ENCODE data around the gene ZNF474. TPM values are rescaled to one million over a fixed set of nuclear protein-coding genes. Genes with fewer than 3 reads are reported as not detected.

The ZNF474 gene
- total RNA-seq, 2 experiments from 2014 or later, result 0.28 TPM; not detected in 1

- ChIA-PET CTCF (no interaction called here), POLR2A (no interaction called here)
- ATAC-seq (ENCODE audit: poor library complexity) (no peak), DNase-seq (no peak)
- Mint-ChIP-seq H3K27me3 (no peaks in the 10 kb centered on the region), H3K9me3 (no peaks in the 10 kb centered on the region), H3K36me3 (ENCODE audit: low read depth) (no peaks in the 10 kb centered on the region), H3K27ac (no peak overlapping the region), H3K4me1 (ENCODE audit: low read depth) (no peaks in the 10 kb centered on the region), H3K4me3 (no peak overlapping the region)
- no peak for TF ChIP-seq CTCF (IDR thresholded peaks at IDR 0.05)
- intact Hi-C loops (cut with DNase I, micrococcal nuclease), result no loop called here
- H3K27ac ChIP-seq (ENCODE audit: low read depth in 1 of 2, low read length in 2 of 2), result no peak overlapping the region
- no peak overlapping the region for H3K4me3 ChIP-seq (ENCODE audit: low read length)
- no peaks in the 10 kb centered on the region for H3K27me3 ChIP-seq (ENCODE audit: control insufficient read depth in 1 of 2, insufficient read depth in 2 of 2, low read length in 2 of 2)
- H3K9me3 ChIP-seq (ENCODE audit: control insufficient read depth in 1 of 2, insufficient read depth in 1 of 2, low read length in 2 of 2), result no peaks in the 10 kb centered on the region
- no peaks in the 10 kb centered on the region for H3K36me3 ChIP-seq (ENCODE audit: insufficient read depth, low read length)
- H3K4me1 ChIP-seq (ENCODE audit: insufficient read depth, low read length), result no peaks in the 10 kb centered on the region
Observed at GRCh38 chr5:122124766-122125165, 4.6 kb upstream of the ZNF474 start.

GRCh38 chr5:122126177-122126755 is 3.1 kb upstream of the ZNF474 start:
- POLR2A ChIA-PET, result no interaction called here
- no peaks in the 10 kb centered on the region for H3K9me3 ChIP-seq (ENCODE audit: control insufficient read depth in 1 of 2, insufficient read depth in 1 of 2, low read length in 2 of 2)
- no peaks in the 10 kb centered on the region for H3K27me3 Mint-ChIP-seq
- intact Hi-C loops (cut with DNase I, micrococcal nuclease), result no loop called here
- H3K36me3 ChIP-seq (ENCODE audit: insufficient read depth, low read length), result no peaks in the 10 kb centered on the region
- no peaks in the 10 kb centered on the region for H3K9me3 Mint-ChIP-seq
- TF ChIP-seq CTCF (IDR thresholded peaks at IDR 0.05), result no peak
- H3K27me3 ChIP-seq (ENCODE audit: control insufficient read depth in 1 of 2, insufficient read depth in 2 of 2, low read length in 2 of 2), result no peaks in the 10 kb centered on the region
- H3K4me1 Mint-ChIP-seq (ENCODE audit: low read depth), result no peaks in the 10 kb centered on the region
- no peak for DNase-seq
- H3K27ac ChIP-seq (ENCODE audit: low read depth in 1 of 2, low read length in 2 of 2), result no peak overlapping the region
- no peaks in the 10 kb centered on the region for H3K4me1 ChIP-seq (ENCODE audit: insufficient read depth, low read length)
- no peak overlapping the region for H3K27ac Mint-ChIP-seq
- no peaks in the 10 kb centered on the region for H3K36me3 Mint-ChIP-seq (ENCODE audit: low read depth)
- CTCF ChIA-PET, result no interaction called here
- no peak for ATAC-seq (ENCODE audit: poor library complexity)
- H3K4me3 Mint-ChIP-seq, result no peak overlapping the region
- no peak overlapping the region for H3K4me3 ChIP-seq (ENCODE audit: low read length)

- TF ChIP-seq CTCF (IDR thresholded peaks at IDR 0.05), result no peak
- H3K4me3 ChIP-seq (ENCODE audit: low read length), result no peak overlapping the region
- H3K36me3 ChIP-seq (ENCODE audit: insufficient read depth, low read length), result no peaks in the 10 kb centered on the region
- no peaks in the 10 kb centered on the region for H3K9me3 Mint-ChIP-seq
- intact Hi-C loops (cut with DNase I, micrococcal nuclease), result no loop called here
- H3K36me3 Mint-ChIP-seq (ENCODE audit: low read depth), result no peaks in the 10 kb centered on the region
- DNase-seq, result no peak
- ChIA-PET POLR2A (no interaction called here), CTCF (no interaction called here)
- no peaks in the 10 kb centered on the region for H3K27me3 ChIP-seq (ENCODE audit: control insufficient read depth in 1 of 2, insufficient read depth in 2 of 2, low read length in 2 of 2)
- no peak for ATAC-seq (ENCODE audit: poor library complexity)
- H3K27ac Mint-ChIP-seq, result no peak overlapping the region
- no peak overlapping the region for H3K4me3 Mint-ChIP-seq
- no peaks in the 10 kb centered on the region for H3K4me1 Mint-ChIP-seq (ENCODE audit: low read depth)
- H3K9me3 ChIP-seq (ENCODE audit: control insufficient read depth in 1 of 2, insufficient read depth in 1 of 2, low read length in 2 of 2), result no peaks in the 10 kb centered on the region
- H3K27me3 Mint-ChIP-seq, result no peaks in the 10 kb centered on the region
- no peaks in the 10 kb centered on the region for H3K4me1 ChIP-seq (ENCODE audit: insufficient read depth, low read length)
- no peak overlapping the region for H3K27ac ChIP-seq (ENCODE audit: low read depth in 1 of 2, low read length in 2 of 2)
Observed at GRCh38 chr5:122126756-122127321, 2.5 kb upstream of the ZNF474 start.

All from CD4-positive, alpha-beta T cell (primary cell).